Measurements from ENCODE around the gene HLA-DRA.
A peak's percentile ranks its signal among the peaks of the same experiment; 100 is the strongest.

Gene HLA-DRA

DNA sequence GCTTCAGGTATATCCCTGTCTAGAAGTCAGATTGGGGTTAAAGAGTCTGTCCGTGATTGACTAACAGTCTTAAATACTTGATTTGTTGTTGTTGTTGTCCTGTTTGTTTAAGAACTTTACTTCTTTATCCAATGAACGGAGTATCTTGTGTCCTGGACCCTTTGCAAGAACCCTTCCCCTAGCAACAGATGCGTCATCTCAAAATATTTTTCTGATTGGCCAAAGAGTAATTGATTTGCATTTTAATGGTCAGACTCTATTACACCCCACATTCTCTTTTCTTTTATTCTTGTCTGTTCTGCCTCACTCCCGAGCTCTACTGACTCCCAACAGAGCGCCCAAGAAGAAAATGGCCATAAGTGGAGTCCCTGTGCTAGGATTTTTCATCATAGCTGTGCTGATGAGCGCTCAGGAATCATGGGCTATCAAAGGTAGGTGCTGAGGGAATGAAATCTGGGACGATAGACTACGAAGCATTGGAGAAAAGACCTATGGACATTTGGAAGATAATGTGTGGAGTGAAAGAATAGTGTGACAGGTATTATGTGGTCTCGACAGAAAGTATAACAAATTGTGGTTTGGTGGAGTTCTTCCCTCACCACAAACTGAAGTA is at the start of gene HLA-DRA:
Gene HLA-DRA, plus strand, starts transcription at position 286 of the 613 bp plus-strand sequence. Its CDS starts 64 bp downstream, at position 350.
- peak; percentile 32 to 39 for DNase-seq

DNA sequence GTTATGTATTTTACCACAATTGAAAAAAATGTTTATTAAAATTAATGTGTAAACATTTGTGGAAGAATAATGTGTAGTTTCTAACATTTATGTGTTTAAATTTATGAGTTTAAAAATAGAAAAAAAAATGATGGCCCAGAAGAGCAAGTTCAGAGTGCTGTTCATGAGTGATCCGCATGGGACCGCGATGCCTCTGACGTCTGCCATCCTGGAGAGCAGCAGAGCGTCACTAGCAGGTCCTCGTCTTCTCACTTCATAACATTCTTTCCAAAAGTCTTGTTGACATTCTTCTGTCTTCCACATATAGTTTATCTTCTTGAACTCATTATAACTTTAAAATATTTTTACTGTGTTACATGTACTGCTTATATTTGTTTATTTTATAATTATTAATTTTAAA is 48.2 kb upstream of the HLA-DRA start:
- no peak for DNase-seq

DNA sequence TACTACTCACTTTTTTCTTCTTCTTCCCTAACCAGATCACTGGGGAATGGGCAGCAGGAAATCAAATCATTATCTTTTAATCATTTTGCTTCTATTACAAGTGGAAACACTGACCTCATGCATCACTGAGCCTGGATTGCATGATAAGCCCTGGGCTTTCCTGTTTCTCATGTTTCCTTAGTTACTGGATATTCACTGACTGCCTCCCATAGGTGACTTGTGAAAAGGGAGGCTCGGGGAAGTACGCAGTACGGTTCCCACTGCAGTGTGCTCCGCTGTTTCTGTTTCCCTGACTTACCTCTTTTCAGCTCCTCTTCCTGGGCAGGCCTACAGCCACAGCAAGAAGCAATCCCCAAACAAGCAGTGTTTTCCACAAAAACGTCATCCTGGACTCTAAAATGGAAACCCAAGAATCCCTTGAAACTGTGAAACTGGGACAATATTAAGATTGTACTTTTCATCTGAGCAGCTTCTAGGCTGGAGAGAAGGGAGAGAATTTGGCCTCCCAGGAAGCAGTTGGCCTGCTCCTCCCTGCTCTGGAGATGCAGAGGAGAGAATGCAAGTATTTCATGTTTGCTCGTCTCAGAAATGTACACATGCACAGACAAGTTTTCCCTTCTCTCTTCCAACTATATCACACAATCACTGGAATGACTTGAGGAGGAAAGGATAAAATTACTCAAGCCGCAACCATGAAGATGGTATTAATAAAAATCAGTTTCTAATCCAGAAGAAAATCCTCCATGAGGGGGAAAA is 45.8 kb upstream of the HLA-DRA start:
- DNase-seq = no peak

DNA sequence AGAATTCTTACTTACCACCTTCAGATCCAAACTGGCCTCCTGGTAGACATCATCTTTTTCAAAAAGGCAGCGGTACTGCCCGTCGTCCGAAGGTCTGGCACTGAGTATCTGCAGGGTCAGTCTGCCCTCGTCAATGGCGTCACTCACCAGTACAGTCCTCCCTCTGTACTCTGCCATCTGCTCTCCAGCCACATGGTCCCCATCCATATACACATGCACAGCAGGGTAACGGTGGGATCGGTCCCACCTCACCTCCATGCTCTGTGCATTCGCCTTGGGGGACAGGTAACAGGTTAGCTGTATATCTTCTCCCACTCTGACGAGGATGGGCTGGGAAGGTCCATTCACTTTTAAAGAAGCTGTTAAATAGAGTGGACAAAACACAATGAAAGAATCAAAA is 43.7 kb upstream of the HLA-DRA start:
- no peak for DNase-seq

DNA sequence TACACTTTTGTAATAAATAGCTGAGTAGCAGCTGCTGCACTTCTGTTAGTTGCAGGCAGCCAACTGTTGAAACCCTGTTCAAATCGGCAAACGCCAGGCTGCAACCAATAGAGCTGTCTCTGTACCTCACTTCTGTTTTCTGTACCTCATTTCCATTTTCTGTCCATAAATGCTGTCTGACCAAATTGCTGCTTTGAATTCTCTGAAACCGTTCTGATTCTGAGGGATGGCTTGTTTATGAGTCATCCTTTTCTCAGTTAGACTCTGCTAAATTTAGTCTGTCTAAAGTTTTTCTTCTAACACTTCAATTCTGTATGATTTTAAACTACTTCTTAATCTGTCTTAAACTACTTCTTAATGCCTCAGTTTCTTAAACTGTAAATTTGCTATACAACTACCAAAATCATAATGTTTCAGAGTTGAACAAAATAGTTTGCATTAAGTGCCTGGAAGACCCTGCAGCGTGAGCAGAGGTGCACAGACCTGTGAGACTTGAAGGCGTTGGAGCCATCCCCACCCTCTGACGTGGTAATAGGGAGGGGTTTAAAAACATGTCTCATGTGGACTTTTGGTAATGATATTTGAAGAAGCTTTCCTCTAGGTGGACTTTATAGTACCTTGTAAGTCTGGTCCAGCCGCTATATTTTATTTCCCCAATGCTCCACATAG is 42.3 kb upstream of the HLA-DRA start:
- DNase-seq = no peak

DNA sequence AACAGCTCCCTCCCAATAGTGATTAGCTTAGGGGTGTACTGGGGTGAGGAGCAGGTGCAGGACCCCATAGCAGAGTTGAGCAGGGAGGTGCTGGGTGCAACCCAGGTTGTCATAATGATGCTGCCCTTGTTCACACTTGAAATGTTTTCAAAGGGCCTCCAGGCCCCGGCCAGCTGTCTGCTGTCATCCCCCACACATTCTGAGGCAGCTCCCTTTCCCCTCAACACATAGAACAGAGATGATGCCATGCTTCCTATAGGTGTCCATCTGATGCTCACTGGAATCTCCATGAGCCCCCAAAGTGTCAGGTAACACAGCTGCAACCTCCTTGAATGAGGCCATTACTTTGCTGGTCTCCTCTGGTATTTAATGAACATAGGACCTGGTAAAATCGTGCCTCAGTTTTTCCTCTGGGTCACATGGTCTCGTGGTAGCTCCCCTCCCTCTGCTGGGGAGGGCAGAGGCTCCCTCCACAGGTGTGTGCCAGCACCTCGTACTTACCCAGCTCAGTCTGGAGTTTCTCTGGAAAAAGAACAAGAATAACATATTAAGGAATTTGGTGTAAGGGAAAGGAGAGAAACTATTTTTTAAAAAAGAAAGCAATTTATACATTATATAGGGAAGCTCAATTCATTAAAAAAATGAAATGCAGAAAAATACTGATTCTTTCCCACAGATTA is 38.3 kb upstream of the HLA-DRA start:
- no peak for DNase-seq

DNA sequence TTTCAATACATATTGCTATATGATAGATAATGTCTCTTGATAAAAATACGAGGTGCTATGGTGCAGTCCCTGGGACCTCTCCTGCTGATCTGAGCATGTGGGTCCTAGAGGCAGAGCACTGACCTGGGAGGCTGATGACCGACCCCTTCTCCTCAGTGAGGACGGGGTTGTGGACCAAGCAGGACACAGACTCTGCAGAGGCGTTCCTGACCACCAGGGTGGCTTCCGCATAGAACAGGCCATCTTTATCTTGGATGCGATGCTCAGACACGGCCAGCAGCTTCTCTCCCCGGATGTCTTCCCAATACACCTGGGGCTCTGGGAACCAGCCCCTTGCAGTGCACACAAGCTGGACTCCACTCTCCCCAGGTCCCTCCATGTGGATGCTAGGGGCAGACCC is 36.9 kb upstream of the HLA-DRA start:
- no peak for DNase-seq

DNA sequence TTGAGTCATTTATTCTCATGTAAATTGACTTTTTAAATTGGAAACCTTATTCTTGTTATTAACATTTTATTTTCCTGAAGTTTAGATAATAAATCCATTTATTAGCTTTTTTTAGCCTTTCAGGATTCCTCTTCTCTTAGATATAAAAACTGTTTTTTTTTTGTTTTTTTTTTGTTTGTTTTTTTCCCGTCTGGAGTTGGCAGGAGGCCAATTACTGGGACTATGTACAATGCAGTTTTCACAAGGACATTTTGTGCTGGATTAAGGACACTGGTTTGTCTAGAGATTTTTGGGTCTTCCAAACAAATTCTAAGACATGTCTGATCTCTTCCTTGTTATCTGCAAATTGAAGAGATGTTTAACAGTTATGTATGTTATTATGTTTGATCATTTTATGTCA is 34.0 kb upstream of the HLA-DRA start:
- no peak for DNase-seq

DNA sequence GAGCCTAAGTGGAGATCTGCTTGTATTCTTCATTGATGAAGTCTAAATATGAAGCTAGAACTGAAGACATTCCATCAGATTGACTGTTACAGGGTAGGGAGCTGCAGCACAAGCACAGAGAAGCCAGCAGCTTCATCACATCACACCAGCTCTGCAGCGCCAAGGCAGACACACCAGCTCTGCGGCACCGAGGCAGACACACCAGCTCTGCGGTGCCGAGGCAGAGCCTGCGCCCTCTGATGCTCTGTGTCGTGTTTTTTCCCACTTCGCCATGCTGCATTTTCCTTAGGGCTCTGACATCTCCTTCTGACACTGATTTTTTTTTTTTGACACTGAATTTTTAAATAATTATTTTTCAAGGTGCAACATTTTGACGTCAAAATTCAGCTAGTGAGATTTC is 33.5 kb upstream of the HLA-DRA start:
- no peak for DNase-seq

DNA sequence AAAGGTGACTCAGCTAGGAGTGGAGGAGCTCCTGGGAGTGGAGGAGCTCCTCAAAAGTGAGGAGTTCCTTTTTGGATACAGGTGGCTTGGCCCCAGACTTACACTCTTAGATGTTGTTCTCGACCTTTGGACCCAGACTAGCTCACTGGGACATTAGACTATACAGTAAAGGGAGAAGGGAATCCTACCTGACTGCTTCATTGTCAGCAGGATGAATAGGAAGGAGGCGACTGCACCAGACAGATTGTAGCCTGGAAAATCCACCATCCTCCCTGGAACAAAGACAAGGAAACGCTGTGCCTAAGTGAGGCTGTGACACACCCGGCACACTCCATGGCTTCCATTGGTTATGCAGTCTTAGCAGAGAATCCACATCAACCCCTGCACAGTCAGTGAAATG is 32.8 kb upstream of the HLA-DRA start, which contains the start of gene BTNL2:
Gene BTNL2, minus strand, starts transcription at position 325 of the 400 bp plus-strand sequence. Its CDS starts 58 bp downstream, at position 267.
- no peak for DNase-seq

DNA sequence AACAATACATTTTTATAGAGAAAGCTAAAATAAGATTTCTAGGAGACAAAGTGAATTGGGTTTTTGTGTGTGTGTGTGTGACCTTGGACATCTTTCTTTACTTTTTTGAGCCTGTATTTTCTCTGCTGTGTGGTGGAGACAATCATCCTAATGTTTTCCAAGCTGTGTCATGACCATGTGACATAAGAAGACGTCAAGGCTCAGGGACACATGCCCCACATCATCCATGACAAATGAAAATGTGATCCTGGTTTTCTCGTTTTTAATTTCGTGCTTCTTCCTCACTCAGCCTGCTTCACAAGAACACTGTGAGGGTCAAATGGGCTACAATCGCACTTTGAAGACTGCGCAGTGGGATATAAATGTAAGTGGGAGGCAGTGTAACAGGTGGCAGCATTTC is 28.8 kb upstream of the HLA-DRA start:
- no peak for DNase-seq

DNA sequence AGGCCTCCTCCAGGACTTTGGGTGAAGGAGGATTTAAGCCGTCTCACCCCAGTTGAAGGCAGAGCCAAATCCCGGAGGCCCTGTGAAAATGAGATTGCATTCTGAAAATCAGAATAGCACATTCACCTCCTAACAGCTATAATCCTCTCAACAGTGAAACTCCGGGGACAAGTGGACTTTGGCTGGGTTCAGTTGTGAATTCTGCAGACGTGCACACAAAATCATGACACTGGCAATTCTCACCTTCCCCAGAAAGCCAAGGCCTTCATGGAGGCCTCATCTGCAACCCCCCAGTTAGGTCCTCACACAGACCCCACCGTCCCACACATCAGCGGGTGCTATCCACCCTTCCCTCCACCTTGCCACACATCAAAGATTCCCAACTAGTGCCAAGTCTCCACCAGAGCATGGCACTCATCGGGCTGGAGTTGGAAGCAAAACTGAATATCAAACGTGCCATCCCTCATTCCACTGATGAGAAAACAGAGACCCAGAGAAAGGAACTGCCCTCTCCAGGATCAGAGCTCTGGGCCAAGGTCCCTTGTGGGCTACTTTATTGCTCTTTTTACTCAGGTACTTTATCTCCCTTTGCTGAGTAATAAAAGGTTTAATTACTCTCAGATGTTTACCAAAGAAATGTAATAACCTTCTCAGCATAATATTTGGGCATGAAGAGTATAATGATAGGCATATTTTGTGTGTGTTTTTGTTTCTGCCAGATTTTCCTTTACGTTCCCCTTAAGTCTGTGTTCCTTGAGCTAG is 27.9 kb upstream of the HLA-DRA start:
- DNase-seq = no peak

DNA sequence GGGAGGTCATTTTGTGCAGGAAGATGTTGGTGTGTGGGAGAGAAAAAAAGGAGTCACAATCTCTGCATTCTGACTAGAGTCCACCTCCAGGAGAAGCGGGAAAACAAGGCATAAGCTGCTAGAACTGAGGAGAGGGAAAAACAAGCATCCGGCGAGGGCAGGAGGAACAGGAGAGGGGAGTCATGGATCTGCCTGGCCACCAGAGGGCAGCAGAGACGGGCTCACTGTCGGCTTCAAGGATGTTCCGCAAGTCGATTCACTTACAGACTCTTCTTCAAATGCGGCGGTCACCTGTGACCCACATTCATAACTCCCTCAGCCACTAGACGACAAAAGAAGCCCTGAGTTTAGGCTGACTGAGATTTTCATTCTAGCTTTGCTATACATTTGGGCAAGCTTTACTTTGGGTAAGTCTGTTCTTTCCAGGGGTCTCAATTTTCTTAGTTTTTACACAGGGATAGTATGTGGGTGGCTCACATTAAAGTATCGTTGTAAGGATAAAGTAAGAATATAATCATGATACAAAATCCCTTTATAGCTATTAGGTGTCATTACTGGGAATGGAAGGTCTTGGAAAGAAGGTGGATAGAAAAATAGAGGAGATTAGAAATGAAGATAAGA is 26.1 kb upstream of the HLA-DRA start:
- DNase-seq = peak; percentile 81 to 87

DNA sequence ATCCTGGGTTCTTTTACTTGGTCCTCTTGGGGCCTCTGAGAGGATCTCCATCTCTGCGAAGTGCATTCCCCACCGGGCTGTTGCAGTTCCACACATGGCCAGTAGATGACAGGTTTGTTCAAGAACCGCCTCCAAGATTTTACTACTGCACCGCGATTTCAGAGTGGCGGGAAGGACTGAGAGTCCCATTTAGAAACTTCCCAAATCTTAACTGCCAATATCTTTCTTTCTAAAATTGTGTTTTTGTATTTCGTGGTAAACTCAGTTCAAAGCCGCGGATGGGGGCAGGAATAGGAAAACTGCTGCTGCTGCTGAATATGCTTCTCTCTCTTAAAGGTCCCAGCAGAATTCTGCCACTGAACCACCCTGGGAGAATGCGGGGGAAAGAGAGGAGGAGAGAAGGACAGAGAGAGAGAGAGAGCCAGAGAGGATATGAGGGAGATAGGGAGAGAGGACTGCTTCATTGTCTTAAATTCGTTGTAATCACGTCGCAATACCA is 24.1 kb upstream of the HLA-DRA start:
- DNase-seq = peak; percentile 85

DNA sequence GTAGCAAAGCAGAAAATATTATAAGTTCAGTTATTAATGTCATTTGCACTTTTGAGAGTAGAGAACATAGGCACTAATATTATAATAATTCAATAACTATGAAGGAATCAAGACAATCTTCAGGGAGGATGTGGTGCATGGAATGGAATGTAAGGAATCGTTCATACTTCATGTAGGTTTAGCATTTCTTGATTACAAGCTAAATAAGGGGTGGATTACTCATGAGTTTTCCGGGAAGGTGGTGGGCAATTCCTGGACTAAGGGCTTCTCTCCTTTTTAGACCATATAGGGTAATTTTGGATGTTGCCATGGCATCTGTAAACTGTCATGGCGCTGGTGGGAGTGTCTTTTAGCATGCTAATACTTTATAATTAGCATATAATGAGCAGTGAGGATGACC is 23.7 kb upstream of the HLA-DRA start:
- no peak for DNase-seq

DNA sequence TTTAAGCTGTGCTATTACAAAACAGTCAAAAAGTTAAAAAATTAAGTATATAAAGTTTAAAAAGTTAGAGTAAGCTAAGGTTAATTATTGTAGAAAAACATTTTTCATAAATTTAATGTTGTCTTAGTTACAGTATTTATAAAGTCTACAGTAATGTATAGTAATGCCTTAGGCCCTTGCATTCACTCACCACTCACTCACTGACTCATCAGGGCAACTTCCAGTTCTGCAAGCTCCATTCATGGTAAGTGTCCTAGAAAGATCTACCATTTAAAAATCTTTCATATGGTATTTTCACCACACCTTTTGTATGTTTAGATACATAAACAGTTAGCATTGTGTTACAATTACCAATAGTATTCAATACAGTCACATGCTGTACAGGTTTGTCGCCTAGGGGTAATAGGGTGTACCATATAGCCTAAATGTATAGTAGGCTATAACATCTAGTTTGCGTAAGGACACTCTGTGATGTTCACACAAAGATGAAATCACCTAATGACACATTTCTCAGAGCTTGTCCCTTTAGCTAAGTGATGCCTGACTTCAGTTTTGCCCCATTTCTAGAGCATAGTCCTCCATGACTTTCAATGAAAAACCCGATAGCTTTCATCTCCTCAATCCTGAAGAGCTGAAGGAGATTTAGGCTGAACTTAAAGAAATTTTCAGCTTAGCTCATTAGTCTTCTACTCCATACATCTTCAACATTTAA is 14.9 kb upstream of the HLA-DRA start:
- DNase-seq = no peak

DNA sequence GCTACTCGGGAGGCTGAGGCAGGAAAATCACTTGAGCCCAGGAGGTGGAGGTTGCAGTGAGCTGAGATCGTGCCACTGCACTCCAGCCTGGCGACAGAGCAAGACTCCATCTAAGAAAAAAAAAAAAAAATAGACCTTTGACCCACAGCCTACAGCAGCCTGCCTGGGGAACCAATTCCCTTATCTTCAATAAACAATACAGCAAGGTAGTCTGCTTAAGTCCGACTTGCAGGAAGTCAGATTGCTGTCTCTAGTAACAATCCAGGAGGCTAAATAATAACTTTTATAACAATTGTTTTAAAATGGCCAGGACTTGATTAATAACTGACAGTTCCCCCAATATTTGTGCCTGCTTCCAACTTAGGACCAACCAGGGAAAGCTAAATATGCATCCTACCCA is 13.3 kb upstream of the HLA-DRA start:
- no peak for DNase-seq

DNA sequence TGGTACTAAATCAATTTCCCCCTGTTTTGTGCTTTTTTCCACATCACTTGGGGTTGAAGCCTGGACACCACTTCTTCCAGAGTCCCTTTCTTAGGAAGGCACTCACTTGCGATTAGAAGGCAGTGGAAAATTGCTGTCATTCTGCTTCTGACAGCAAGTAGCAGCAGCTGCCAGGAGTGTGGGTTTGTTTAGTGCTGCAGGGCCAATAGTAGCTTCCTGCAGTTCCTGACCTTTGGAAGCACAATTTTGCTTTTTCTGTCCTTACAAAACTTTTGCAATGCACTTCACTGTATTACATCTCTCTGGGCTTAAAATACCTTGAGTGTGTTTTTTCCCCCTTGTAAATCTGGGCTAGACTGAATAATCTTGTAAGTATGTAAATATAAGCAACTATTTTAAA is 12.5 kb upstream of the HLA-DRA start:
- no peak for DNase-seq

DNA sequence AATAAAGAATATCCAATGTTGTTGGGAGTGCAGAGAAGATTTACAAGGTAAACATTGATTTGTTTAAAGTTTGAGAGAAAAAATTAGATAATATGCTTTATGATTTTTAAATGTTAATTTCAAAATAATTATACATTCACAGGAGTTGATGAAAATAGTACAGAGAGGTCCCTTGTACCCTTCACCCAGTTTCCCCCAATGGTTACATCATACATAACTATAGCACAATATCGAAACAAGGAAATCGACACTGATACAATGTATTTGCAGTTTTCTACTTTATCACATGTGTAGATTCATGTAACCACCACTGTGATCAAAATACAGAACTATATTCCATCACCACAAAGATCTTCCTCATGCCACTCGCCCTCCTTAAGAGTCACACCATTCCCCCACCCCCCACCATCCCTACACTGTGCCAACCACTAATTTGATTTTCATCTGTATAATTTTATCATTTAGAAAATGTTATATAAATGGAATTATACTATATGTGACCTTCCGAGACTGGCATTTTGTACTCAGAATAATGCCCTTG is 11.7 kb upstream of the HLA-DRA start:
- no peak for DNase-seq

DNA sequence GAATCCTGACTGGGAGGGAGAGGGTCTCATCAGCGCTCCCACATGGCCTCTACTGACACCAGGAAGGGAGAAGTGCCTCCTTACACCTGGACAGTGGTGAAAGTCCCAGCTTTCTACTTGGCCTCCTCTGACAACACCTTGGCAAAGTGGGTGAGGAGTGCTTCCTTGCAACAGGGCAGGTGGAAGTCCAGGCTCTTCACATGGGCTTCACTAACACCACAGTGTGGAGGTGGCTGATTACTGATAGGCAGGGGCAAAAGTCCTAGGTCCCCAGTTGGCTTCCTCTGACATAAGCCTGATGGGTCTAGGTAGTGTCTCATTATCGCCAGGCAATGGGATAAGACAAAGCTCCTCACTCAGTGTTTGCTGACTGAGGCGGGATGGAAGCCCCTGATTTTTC is 9.5 kb upstream of the HLA-DRA start:
- no peak for DNase-seq

DNA sequence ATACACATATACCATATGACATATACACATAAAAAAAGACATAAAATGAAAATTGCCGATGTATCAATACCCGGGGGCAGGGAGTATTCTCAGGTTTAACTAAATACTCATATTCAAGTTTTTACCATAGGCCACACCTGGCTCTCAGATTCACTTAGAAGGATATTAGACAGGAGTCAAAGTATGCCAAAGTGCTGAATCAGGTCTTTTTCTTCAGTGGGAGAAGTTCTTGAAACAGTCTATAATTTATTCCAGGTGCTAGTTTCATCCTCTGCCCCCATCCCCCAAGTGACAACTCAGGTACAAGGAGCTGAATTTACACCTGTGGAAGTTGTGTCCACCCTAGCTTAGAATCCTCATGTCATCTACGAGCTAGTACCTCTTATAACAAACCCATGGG is 8.5 kb upstream of the HLA-DRA start:
- DNase-seq = no peak
